C1 segment of cervical spinal cord (tissue), 14 donors: ENCODE measurements around the gene ENOX2.
"Not testable (repeated sequence)": the region's sequence is repeated elsewhere in the genome, so short reads cannot be mapped to it uniquely, and the experiment has no call there.

ENCODE experiments used
- DNase-seq, 14 donors: peaks; one replicate each; lab custom pipeline; 2025; lab: John Stamatoyannopoulos, UW

Gene ENOX2

GRCh38 chrX:130758072-130758471 is 144.9 kb downstream of the ENOX2 start:
- no peak for DNase-seq

GRCh38 chrX:130756233-130756632 is 146.8 kb downstream of the ENOX2 start:
- DNase-seq, result no peak

GRCh38 chrX:130754353-130754752 is 148.7 kb downstream of the ENOX2 start:
- DNase-seq, result no peak

GRCh38 chrX:130746709-130747342 is 156.2 kb downstream of the ENOX2 start:
- no peak for DNase-seq

GRCh38 chrX:130746077-130746476 is 156.9 kb downstream of the ENOX2 start:
- DNase-seq, result no peak

GRCh38 chrX:130741584-130741983 is 161.4 kb downstream of the ENOX2 start:
- no peak for DNase-seq

DNA sequence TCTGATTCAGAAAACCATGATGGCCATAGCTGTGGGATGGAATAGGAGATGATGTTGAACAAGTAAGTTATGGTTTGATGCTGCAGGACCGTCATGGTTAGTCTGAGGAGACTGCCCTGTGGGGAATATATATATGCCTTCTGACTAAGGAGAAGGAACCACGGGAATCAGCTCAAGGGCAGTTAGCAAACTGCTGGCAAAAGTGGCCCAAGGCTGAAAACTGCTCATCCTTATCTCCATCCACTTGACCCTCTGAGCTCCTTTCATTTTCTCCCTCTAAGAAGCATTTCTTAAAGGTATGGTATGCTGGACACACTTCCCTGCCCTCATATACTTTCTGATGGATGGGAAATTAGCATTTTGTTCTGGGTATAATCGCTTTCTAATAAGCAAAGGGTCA is 161.9 kb downstream of the ENOX2 start:
- DNase-seq, result no peak

GRCh38 chrX:130738638-130739195 is 164.3 kb downstream of the ENOX2 start:
- peak in 1 of 14 donors; percentile 62 for DNase-seq

GRCh38 chrX:130734713-130735112 is 168.3 kb downstream of the ENOX2 start:
- no peak for DNase-seq

DNA sequence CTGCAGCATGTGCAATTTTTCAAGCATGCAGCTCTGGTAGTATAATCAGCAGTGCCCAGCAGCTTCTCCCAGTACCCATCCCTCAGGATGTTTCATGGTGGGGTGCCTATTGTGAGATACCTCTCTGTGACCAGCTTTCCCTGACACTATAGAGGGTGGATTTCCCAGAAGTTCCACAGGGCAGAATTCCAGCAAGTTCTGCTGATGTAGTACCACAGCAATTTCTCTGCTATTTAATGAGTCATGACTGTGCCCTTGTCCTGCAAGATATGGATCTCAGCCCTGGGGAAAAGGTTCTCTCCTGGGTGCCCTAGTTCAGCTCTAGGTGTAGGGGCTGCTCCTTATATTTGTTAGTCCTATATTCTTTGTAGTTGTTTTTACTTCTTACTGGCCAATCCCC is 174.8 kb downstream of the ENOX2 start:
- DNase-seq, result no peak

GRCh38 chrX:130726661-130727060 is 176.3 kb downstream of the ENOX2 start:
- DNase-seq, result no peak

GRCh38 chrX:130725519-130725918 is 177.5 kb downstream of the ENOX2 start:
- no peak for DNase-seq

- no peak for DNase-seq
Measured at GRCh38 chrX:130719413-130719812, 183.6 kb downstream of the ENOX2 start.

DNA sequence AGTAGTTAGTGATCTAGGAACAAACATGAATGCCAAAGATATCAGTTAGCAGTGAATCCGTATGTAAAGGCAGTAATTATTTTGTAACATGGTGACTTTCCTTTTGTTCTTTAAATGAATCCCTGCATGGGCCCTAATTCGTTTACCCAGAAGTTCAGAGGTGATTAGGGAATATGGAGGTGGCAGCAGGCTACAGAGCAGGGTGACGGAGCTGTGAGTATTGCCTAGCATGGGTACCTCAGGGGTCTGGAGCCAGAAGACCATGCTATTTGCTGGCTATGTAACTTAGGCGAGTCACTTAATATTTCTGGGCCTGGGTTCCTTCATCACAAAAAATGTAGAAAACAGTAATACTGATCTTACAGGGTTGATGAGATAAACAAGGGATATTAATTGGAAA is 184.9 kb downstream of the ENOX2 start:
- DNase-seq, result no peak

GRCh38 chrX:130716781-130717413 is 186.1 kb downstream of the ENOX2 start:
- DNase-seq, result no peak

GRCh38 chrX:130716346-130716745 is 186.7 kb downstream of the ENOX2 start:
- DNase-seq, result no peak

- no peak for DNase-seq
Measured at GRCh38 chrX:130715299-130715698, 187.7 kb downstream of the ENOX2 start.

GRCh38 chrX:130714665-130715064 is 188.3 kb downstream of the ENOX2 start:
- DNase-seq, result no peak

DNA sequence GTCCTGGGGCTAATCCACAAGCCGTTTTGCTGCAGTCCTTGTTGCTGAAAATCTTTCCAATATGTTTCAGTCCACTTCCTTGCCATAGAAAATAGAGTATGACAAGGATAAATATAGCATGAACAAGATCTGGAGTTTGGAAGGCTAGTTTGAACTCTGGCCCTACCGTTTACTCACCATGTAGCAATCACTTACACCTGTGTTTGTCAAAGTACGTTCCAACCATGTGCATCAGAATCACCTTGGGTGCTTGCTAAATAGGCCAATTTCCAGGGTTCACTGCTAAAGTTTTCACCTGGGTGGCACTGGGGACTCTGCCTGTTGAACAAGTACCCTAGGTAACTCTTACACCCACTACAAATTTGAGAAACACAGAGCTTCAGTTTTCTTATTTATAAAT is 188.9 kb downstream of the ENOX2 start:
- no peak for DNase-seq

GRCh38 chrX:130709178-130709577 is 193.8 kb downstream of the ENOX2 start:
- DNase-seq, result not testable (repeated sequence)

- DNase-seq, result no peak
Measured at GRCh38 chrX:130705591-130705990, 197.4 kb downstream of the ENOX2 start.

GRCh38 chrX:130704053-130705038 is 198.7 kb downstream of the ENOX2 start:
- DNase-seq, result no peak
